VCaP (cell line): ENCODE results near the gene MPL.

Source experiments
- H3K27ac ChIP-seq: fragments of 450-650 bp; 2 replicates; pipeline ENCODE4 v1.5.1; 2017
- CTCF ChIP-seq: fragments of 450-650 bp; conservative IDR thresholded peaks from 2 replicates; pipeline ENCODE4 v1.5.1; 2017; ENCODE audit warnings: mild to moderate bottlenecking, moderate library complexity

Gene MPL

GRCh38 chr1:43337588-43337987, at the start of gene MPL:
MPL (plus strand) TSS chr1:43337818; CDS start chr1:43337849, 31 bp downstream.
- no peak for TF ChIP-seq CTCF
- H3K27ac ChIP-seq, result no peak within 1 kb of the TSS

DNA sequence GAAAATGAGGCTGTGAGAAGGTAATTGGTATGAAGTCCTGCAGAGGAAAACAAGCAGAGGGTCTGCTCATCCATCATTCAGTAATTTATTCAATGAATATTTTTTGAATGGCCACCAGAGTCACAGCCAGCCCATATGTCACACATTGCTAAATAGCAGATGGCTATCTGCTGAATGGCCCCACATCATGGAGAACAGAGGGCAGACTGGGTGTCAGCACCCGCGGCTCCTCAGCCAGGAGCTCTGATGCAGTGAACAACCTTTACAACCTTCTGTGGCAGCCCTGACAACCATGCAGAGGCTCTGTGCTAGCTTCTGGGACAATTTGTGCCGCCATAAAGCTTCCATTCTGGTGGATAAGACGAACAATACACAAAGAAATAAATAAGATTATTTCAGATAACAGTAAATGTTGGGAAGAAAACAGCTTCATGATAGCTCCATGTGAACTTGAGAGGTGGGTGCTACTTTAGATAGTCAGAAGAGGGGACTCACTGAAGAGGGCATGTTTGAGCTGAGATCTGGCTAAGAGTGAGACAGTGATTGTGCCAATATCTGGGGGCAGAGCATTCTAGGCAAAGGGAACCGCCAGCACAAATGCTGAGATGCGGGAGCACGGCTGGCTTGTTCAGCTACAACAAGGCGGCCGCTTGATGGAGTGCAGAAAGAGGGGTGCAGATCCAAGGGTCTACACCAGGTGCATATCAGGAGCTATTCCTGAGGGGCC, 49.4 kb upstream of the MPL start:
- H3K27ac ChIP-seq, result no peak overlapping the region
- no peak for TF ChIP-seq CTCF

DNA sequence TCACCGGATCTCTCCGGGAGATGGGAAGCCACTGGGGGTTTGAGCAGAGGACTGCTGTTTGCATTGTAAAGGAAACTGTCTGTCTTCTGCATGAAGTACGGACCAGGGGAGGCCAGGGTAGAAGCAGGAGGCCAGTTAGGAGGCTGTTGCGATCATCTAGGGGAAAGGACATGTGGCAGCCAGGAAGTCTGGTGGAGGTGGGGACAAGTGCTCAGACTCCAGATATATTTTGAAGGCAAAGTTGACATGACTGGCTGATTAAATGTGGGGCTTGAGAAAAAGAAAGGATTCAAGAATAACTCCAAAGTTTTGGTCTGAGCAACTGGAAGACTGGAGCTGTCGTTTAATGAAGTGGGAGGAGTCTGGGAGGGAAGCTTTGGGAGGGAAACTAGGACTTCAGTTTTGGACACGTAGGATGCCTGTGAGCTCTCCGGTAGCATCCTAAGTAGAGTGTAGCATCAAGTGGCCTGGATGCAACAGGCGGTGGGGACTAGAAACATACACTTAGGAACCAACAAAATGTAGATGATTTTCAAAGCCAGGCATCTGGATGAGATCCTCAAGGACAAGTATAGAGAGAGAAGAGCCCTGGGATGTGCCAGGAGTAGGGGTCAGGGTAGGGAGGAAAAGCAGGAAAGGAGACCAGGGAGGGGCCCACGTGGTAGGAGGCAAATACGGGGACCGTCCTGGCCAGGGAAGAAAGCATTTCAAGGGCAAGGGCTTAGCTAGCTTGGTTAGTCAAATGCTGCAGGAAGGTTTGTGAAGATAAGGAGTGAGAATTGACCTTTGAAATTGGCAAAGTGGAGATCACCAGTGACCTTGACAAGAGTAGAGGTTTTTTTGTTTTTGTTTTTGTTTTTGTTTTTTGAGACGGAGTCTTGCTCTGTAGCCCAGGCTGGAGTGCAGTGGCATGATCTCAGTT, 48.6 kb upstream of the MPL start:
- TF ChIP-seq CTCF, result no peak
- no peak overlapping the region for H3K27ac ChIP-seq

GRCh38 chr1:43292216-43292615, 45.4 kb upstream of the MPL start:
- H3K27ac ChIP-seq, result no peak overlapping the region
- TF ChIP-seq CTCF, result no peak

GRCh38 chr1:43292679-43293078, 44.9 kb upstream of the MPL start:
- H3K27ac ChIP-seq, result no peak overlapping the region
- TF ChIP-seq CTCF, result no peak

- no peak overlapping the region for H3K27ac ChIP-seq
- no peak for TF ChIP-seq CTCF
Measured at GRCh38 chr1:43293176-43293575, 44.4 kb upstream of the MPL start.

DNA sequence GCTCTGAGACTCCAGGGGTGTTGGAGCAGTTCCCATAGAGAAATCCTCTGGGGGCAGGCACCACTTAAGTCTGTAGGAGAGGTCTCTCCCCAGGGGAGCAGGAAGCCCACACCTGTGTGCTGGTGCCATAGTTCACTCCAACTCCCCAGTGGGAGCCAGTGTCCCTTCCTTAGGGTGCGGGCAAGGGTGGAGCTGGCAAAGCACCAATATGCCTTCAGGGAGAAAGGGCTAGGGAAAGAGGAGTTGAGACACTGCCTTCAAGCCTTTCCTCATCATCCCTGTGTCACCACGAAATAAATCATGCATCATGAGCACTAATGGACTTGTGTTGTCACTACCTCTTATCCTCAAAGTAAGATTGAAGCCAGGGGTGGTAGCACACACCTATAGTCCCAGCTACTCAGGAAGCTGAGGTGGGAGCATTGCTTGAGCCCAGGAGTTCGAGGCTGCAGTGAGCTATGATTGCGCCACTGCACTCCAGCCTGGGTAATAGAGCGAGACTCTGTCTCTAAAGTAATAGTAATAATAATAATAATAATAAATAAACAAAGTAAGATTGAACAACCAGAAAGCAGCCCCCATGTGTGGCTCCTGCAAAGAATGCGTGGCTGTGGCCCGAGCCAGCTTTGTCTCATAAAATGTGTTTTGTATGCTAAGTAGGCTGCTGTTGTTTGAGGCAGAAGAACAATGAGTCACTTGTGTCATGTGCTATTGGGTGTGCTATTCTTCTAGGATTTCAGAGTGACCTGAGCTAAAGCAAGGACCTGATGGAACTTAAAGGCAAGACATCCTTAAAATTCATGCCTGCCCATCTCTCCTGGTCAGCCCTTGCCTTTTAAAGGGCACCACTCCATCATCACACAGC, 43.5 kb upstream of the MPL start:
- no peak for TF ChIP-seq CTCF
- H3K27ac ChIP-seq, result no peak overlapping the region
